Measurements from ENCODE around the gene LAMTOR4.

The LAMTOR4 gene

GRCh38 chr7:100148559-100149328 lies at the start of gene LAMTOR4:
Gene LAMTOR4 (plus strand): TSS chr7:100148918. CDS start chr7:100148973, 55 bp downstream.
- Histone ChIP-seq H3K27ac (ENCODE audit: low read depth, low read length) (peak within 1 kb of the TSS; percentile 75), H3K9ac (ENCODE audit: low read depth in 1 of 2, low read length in 2 of 2) (peak within 1 kb of the TSS; percentile 95 to 96), H3K9me3 (ENCODE audit: control insufficient read depth in 1 of 2, low read length in 2 of 2) (no peaks in the 10 kb centered on the region), H3K4me1 (ENCODE audit: control insufficient read depth in 1 of 2, insufficient read depth in 2 of 2, low read length in 2 of 2) (peaks cover 15 to 21% of the 10 kb centered on the region in 2 donors), H3K36me3 (ENCODE audit: control insufficient read depth in 1 of 2, insufficient read depth in 2 of 2, low read length in 2 of 2) (no peaks in the 10 kb centered on the region), H3K4me3 (ENCODE audit: low read depth in 1 of 2, low read length in 2 of 2) (peak within 1 kb of the TSS; percentile 92 to 96), H3K27me3 (ENCODE audit: control insufficient read depth in 1 of 2, insufficient read depth in 2 of 2, low read length in 2 of 2) (no peaks in the 10 kb centered on the region)

DNA sequence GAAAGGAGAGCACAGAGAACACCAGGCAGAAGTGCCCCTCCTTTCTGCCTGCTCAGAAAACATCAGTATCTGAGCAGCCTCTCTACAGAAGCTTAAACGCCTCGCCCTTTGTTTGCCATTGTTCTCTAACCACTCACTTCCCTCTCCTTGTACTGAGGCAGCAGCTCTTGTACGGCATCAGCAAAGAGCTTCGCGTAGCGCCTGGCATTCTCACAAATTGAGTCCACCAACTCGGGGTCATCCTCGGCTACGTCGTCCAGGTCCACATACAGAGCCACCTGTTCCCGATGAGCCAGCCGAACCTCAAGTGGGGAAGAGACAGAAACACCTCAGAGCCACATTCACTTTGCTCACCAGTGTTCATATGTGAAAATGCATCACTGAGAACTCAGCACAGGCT lies 49.3 kb upstream of the LAMTOR4 start:
- Histone ChIP-seq H3K4me1 (ENCODE audit: control insufficient read depth in 1 of 2, insufficient read depth in 2 of 2, low read length in 2 of 2) (peaks cover 12 to 18% of the 10 kb centered on the region in 2 donors), H3K27ac (ENCODE audit: low read depth, low read length) (no peak overlapping the region), H3K36me3 (ENCODE audit: control insufficient read depth in 1 of 2, insufficient read depth in 2 of 2, low read length in 2 of 2) (peaks cover 37 to 61% of the 10 kb centered on the region in 2 donors)

DNA sequence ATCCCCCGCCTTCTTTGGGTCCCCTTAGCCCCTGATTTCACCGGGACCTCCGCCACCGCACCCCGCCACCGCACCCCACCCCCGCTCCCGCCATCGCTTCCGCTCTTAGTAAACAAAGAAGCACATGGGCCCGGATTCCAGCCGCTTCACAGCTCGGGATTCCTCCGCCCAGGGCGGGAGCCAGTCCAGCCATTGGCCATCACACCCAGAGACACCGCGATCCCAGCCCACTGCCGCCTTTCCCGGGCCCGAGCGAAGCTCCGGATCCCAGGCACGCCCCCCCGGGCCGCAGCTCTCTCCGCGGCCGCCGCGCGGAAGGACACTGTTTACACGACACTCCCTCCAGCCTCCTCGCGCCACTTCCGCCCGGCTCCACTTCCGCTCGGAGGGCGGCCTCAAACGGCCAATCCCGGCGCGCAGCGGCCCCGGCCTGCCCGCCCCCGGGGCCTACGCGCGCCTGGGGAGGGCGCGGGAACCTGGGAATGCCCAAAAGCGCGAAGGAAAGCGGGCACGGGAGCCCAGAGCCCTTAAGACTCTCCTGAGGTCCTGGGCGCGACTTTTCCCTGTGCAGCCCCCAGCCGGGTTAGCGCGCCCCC lies 48.2 kb upstream of the LAMTOR4 start:
- Histone ChIP-seq H3K9ac (ENCODE audit: low read depth in 1 of 2, low read length in 2 of 2) (peak overlapping the region; percentile 69 to 77), H3K4me1 (ENCODE audit: control insufficient read depth in 1 of 2, insufficient read depth in 2 of 2, low read length in 2 of 2) (peaks cover 12 to 18% of the 10 kb centered on the region in 2 donors)

More for the DNA sequence above, 49.3 kb upstream of the LAMTOR4 start:
- peak overlapping the region; percentile 86 to 90 for H3K4me3 ChIP-seq (ENCODE audit: low read depth in 1 of 2, low read length in 2 of 2)
- no peaks in the 10 kb centered on the region for H3K27me3 ChIP-seq (ENCODE audit: control insufficient read depth in 1 of 2, insufficient read depth in 2 of 2, low read length in 2 of 2)
- H3K9ac ChIP-seq (ENCODE audit: low read depth in 1 of 2, low read length in 2 of 2): peak overlapping the region; percentile 64 to 69
- H3K9me3 ChIP-seq (ENCODE audit: control insufficient read depth in 1 of 2, low read length in 2 of 2): no peaks in the 10 kb centered on the region

DNA sequence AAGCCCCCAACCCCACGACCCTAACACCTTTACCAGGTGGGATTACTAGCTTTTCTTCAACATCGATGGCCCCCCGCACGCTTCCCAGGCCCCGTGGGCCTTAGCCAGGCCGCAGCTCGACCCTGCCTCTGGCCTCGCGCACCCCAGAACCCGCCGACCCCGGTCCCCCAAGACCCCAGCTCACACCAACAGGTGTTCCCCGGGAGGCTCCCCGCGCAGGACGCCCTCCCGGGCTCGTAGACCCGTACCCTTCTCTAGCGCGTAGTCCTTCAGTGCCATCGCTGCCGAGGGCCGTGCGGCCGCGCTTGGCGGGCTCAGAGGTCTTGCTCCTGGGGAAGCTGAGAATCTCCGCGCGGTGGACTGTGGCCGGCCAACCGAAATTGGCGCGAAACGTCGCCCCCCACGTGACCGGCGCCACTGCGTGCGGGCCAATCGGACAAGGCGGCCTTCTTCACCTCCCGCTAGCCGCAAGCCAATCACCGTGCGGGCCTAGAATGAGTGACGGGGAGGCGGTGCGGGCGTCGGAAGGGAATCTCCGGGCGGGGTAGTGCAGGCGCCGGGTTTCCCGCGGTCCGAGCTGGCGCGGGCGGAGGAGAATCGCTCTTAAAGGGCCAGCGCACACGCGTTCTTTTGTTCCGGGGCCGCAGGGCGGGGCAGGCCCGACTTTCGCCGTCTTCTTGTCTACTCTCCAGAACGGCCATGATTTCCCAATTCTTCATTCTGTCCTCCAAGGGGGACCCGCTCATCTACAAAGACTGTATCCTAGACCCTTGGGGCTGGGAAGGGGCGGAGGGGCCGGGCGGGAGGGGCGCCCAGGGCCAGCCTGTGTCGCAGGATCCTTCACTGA lies 47.5 kb upstream of the LAMTOR4 start, which contains the start of the genes AP4M1 and MCM7:
Gene AP4M1, plus strand, starts transcription at position 628 of the 847 bp plus-strand sequence. Its CDS starts 72 bp downstream, at position 700.
Gene MCM7, minus strand, starts transcription at position 382 of the 847 bp plus-strand sequence. Its CDS starts 103 bp downstream, at position 279.
- H3K9ac ChIP-seq (ENCODE audit: low read depth in 1 of 2, low read length in 2 of 2): peak within 1 kb of the TSS; percentile 69 to 77
- H3K27me3 ChIP-seq (ENCODE audit: control insufficient read depth in 1 of 2, insufficient read depth in 2 of 2, low read length in 2 of 2): no peaks in the 10 kb centered on the region
- H3K9me3 ChIP-seq (ENCODE audit: control insufficient read depth in 1 of 2, low read length in 2 of 2): no peaks in the 10 kb centered on the region
- H3K4me3 ChIP-seq (ENCODE audit: low read depth in 1 of 2, low read length in 2 of 2): peak within 1 kb of the TSS; percentile 86 to 90
- peaks cover 12 to 18% of the 10 kb centered on the region in 2 donors for H3K4me1 ChIP-seq (ENCODE audit: control insufficient read depth in 1 of 2, insufficient read depth in 2 of 2, low read length in 2 of 2)
- H3K27ac ChIP-seq (ENCODE audit: low read depth, low read length): peak within 1 kb of the TSS; percentile 87
- H3K36me3 ChIP-seq (ENCODE audit: control insufficient read depth in 1 of 2, insufficient read depth in 2 of 2, low read length in 2 of 2): peaks cover 27 to 59% of the 10 kb centered on the region in 2 donors

More for the DNA sequence above, 48.2 kb upstream of the LAMTOR4 start:
- H3K4me3 ChIP-seq (ENCODE audit: low read depth in 1 of 2, low read length in 2 of 2): peak overlapping the region; percentile 86 to 90
- H3K9me3 ChIP-seq (ENCODE audit: control insufficient read depth in 1 of 2, low read length in 2 of 2): no peaks in the 10 kb centered on the region
- H3K27me3 ChIP-seq (ENCODE audit: control insufficient read depth in 1 of 2, insufficient read depth in 2 of 2, low read length in 2 of 2): no peaks in the 10 kb centered on the region
- H3K27ac ChIP-seq (ENCODE audit: low read depth, low read length): peak overlapping the region; percentile 87
- peaks cover 30 to 59% of the 10 kb centered on the region in 2 donors for H3K36me3 ChIP-seq (ENCODE audit: control insufficient read depth in 1 of 2, insufficient read depth in 2 of 2, low read length in 2 of 2)

GRCh38 chr7:100102950-100103840 lies 45.5 kb upstream of the LAMTOR4 start:
- no peak overlapping the region for H3K9ac ChIP-seq (ENCODE audit: low read depth in 1 of 2, low read length in 2 of 2)
- H3K36me3 ChIP-seq (ENCODE audit: control insufficient read depth in 1 of 2, insufficient read depth in 2 of 2, low read length in 2 of 2): peaks cover 13 to 60% of the 10 kb centered on the region in 2 donors

DNA sequence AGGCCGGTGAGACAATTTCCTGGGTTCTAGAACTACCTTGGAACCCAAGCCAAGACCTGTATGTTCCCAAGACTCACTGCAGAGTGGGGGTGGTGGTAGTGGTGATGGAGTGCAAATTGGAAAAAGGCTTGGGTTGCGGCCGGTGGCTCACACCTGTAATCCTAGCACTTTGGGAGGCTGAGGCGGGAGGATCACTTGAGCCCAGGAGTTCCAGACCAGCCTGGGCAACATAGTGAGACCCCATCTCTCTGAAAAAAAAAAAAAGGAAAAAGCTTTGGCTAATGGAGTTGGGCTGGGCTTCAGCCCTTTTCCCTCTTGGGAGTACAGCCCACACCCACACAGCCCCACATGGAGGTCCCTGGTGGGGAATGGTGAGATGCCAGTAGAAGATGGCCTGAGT lies 43.2 kb upstream of the LAMTOR4 start:
- Histone ChIP-seq H3K27ac (ENCODE audit: low read depth, low read length) (no peak overlapping the region), H3K36me3 (ENCODE audit: control insufficient read depth in 1 of 2, insufficient read depth in 2 of 2, low read length in 2 of 2) (peaks cover 9 to 63% of the 10 kb centered on the region in 2 donors), H3K9me3 (ENCODE audit: control insufficient read depth in 1 of 2, low read length in 2 of 2) (no peaks in the 10 kb centered on the region), H3K4me1 (ENCODE audit: control insufficient read depth in 1 of 2, insufficient read depth in 2 of 2, low read length in 2 of 2) (peaks cover 5 to 7% of the 10 kb centered on the region in 2 donors), H3K4me3 (ENCODE audit: low read depth in 1 of 2, low read length in 2 of 2) (no peak overlapping the region), H3K27me3 (ENCODE audit: control insufficient read depth in 1 of 2, insufficient read depth in 2 of 2, low read length in 2 of 2) (no peaks in the 10 kb centered on the region), H3K9ac (ENCODE audit: low read depth in 1 of 2, low read length in 2 of 2) (no peak overlapping the region)

More at GRCh38 chr7:100102950-100103840, 45.5 kb upstream of the LAMTOR4 start:
- no peaks in the 10 kb centered on the region for H3K9me3 ChIP-seq (ENCODE audit: control insufficient read depth in 1 of 2, low read length in 2 of 2)
- H3K27me3 ChIP-seq (ENCODE audit: control insufficient read depth in 1 of 2, insufficient read depth in 2 of 2, low read length in 2 of 2): no peaks in the 10 kb centered on the region
- H3K27ac ChIP-seq (ENCODE audit: low read depth, low read length): no peak overlapping the region
- H3K4me1 ChIP-seq (ENCODE audit: control insufficient read depth in 1 of 2, insufficient read depth in 2 of 2, low read length in 2 of 2): peaks cover 12 to 18% of the 10 kb centered on the region in 2 donors
- H3K4me3 ChIP-seq (ENCODE audit: low read depth in 1 of 2, low read length in 2 of 2): no peak overlapping the region

DNA sequence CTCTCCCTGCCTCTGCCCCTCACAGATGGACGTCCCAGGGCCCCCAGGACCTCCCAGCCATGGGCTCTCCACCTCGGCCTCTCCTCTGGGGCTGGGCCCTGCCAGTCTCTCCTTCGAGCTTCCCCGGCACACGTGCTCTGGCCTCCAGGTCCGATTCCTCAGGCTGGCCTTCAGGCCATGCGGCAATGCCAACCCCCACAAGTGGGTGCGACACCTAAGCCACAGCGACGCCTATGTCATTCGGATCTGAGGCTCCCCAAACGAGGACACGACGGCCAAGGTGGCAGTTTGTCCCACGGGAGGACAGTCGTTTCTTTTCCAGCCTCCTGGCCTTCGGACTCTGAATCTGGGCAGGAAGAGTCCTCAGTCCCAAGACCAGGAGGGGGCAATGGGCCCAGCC lies 42.1 kb upstream of the LAMTOR4 start:
- no peak overlapping the region for H3K4me3 ChIP-seq (ENCODE audit: low read depth in 1 of 2, low read length in 2 of 2)
- H3K9me3 ChIP-seq (ENCODE audit: control insufficient read depth in 1 of 2, low read length in 2 of 2): no peaks in the 10 kb centered on the region
- no peak overlapping the region for H3K9ac ChIP-seq (ENCODE audit: low read depth in 1 of 2, low read length in 2 of 2)
- no peak overlapping the region for H3K27ac ChIP-seq (ENCODE audit: low read depth, low read length)
- H3K27me3 ChIP-seq (ENCODE audit: control insufficient read depth in 1 of 2, insufficient read depth in 2 of 2, low read length in 2 of 2): no peaks in the 10 kb centered on the region
- H3K4me1 ChIP-seq (ENCODE audit: control insufficient read depth in 1 of 2, insufficient read depth in 2 of 2, low read length in 2 of 2): peaks cover 5 to 7% of the 10 kb centered on the region in 2 donors
- H3K36me3 ChIP-seq (ENCODE audit: control insufficient read depth in 1 of 2, insufficient read depth in 2 of 2, low read length in 2 of 2): peaks cover 9 to 73% of the 10 kb centered on the region in 2 donors

DNA sequence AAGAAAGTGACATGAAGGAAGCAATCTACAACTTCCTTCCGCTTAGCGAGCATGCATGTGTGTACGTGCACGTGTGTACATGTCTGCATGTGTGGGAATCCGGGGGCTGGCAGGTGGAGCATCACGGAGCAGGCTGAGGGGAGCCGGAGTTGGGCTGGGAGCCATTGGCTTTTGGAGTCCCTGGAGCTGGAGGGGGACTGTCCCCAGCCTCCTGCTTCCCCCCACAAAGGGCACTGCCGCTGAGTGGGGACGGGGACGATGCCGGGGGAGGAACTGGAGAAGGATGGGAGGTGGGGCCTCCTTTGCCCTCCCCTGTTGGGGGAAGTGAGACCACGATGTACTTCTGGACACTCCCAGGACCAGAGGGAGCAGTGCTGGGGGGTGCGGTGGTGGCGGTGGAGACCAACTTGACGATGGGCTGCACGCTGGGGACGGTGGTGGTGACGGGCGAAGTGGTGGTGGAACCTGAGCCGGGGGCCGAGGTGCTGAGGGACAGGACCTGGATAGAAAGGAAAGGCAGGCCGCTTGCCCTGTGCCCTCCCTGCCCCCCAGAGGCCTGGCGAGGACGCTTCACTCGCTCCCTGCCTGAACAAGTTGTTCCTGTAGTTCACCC lies 41.5 kb upstream of the LAMTOR4 start:
- H3K27ac ChIP-seq (ENCODE audit: low read depth, low read length): no peak overlapping the region
- peaks cover 5% of the 10 kb centered on the region in 2 donors for H3K4me1 ChIP-seq (ENCODE audit: control insufficient read depth in 1 of 2, insufficient read depth in 2 of 2, low read length in 2 of 2)
- H3K36me3 ChIP-seq (ENCODE audit: control insufficient read depth in 1 of 2, insufficient read depth in 2 of 2, low read length in 2 of 2): peaks cover 9 to 75% of the 10 kb centered on the region in 2 donors
- H3K9me3 ChIP-seq (ENCODE audit: control insufficient read depth in 1 of 2, low read length in 2 of 2): no peaks in the 10 kb centered on the region
- no peak overlapping the region for H3K9ac ChIP-seq (ENCODE audit: low read depth in 1 of 2, low read length in 2 of 2)
- no peaks in the 10 kb centered on the region for H3K27me3 ChIP-seq (ENCODE audit: control insufficient read depth in 1 of 2, insufficient read depth in 2 of 2, low read length in 2 of 2)
- no peak overlapping the region for H3K4me3 ChIP-seq (ENCODE audit: low read depth in 1 of 2, low read length in 2 of 2)

- H3K27ac ChIP-seq (ENCODE audit: low read depth, low read length): no peak overlapping the region
- no peak overlapping the region for H3K9ac ChIP-seq (ENCODE audit: low read depth in 1 of 2, low read length in 2 of 2)
- no peaks in the 10 kb centered on the region for H3K4me1 ChIP-seq (ENCODE audit: control insufficient read depth in 1 of 2, insufficient read depth in 2 of 2, low read length in 2 of 2)
- no peak overlapping the region for H3K4me3 ChIP-seq (ENCODE audit: low read depth in 1 of 2, low read length in 2 of 2)
- no peaks in the 10 kb centered on the region for H3K9me3 ChIP-seq (ENCODE audit: control insufficient read depth in 1 of 2, low read length in 2 of 2)
- H3K27me3 ChIP-seq (ENCODE audit: control insufficient read depth in 1 of 2, insufficient read depth in 2 of 2, low read length in 2 of 2): no peaks in the 10 kb centered on the region
- peaks cover 9 to 79% of the 10 kb centered on the region in 2 donors for H3K36me3 ChIP-seq (ENCODE audit: control insufficient read depth in 1 of 2, insufficient read depth in 2 of 2, low read length in 2 of 2)
Observed at GRCh38 chr7:100107890-100108289, 40.8 kb upstream of the LAMTOR4 start.
